ENCODE results near the gene GABRR3. TPM values are rescaled to one million over a fixed set of nuclear protein-coding genes. Genes with fewer than 3 reads are reported as not detected.

GABRR3 gene
- polyA plus RNA-seq, 1 of the 3 experiments (the other 2 are of a cell fraction) = not detected

DNA sequence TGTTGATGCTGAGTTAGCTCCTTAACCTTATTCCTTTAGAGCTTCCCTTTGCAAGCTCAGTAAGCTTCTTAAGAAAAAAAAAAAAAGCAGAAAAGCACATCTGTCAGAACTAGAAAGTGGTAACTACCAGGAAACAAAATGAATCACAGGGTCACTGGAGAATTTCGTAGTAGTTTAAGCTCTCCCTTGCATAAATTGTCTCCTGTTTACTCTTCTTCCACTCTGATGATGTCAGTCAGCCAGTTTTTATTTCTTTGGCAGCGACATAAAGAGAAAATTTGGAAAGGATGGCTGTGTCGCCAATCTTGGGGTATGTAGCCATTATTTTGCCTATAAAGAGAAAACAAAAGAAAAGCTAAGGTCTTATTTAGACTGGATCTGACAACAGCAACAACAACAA, 3.2 kb upstream of the GABRR3 start (continued):
- TF ChIP-seq, protein P1, sequence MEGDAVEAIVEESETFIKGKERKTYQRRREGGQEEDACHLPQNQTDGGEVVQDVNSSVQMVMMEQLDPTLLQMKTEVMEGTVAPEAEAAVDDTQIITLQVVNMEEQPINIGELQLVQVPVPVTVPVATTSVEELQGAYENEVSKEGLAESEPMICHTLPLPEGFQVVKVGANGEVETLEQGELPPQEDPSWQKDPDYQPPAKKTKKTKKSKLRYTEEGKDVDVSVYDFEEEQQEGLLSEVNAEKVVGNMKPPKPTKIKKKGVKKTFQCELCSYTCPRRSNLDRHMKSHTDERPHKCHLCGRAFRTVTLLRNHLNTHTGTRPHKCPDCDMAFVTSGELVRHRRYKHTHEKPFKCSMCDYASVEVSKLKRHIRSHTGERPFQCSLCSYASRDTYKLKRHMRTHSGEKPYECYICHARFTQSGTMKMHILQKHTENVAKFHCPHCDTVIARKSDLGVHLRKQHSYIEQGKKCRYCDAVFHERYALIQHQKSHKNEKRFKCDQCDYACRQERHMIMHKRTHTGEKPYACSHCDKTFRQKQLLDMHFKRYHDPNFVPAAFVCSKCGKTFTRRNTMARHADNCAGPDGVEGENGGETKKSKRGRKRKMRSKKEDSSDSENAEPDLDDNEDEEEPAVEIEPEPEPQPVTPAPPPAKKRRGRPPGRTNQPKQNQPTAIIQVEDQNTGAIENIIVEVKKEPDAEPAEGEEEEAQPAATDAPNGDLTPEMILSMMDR (IDR thresholded peaks at IDR 0.05) = no peak
- TF ChIP-seq EZH2phosphoT487 (IDR thresholded peaks at IDR 0.05; ENCODE audit: borderline replicate concordance, low read depth) (no peak), JUND (IDR thresholded peaks at IDR 0.05) (no peak), NRF1 (IDR thresholded peaks at IDR 0.05; ENCODE audit: low read depth, low read length) (no peak), RCOR1 (IDR thresholded peaks at IDR 0.05; ENCODE audit: low read length) (no peak)

DNA sequence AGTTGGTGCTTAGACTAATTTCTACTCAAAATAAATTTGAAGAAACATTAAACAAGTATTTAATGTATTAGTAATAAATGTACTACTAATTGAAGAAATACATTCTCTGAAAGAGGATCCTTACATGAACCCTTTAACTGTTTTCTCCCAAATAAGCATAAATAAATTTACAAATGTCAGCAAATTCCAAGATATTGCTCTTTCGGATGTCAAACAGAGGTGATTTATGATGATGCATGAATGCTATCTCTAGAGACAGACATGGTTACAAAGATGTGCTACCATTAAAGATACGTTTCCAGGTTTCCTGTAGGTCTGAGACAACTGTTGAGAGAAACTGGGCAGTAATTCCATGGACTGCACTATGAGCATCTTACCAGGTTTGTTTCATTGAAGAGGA, 629 bp downstream of the GABRR3 start:
- Histone ChIP-seq H3K79me2 (ENCODE audit: insufficient read depth) (no peaks in the 10 kb centered on the region), H3F3A (replicated peaks; ENCODE audit: insufficient read depth) (no peaks in the 10 kb centered on the region), H3K4me1 (ENCODE audit: control insufficient read depth in 1 of 2, insufficient read depth in 2 of 2, low read depth in 1 of 2, low read length in 1 of 2) (no peaks in the 10 kb centered on the region; a peak in 1 of 4 replicates), H2AFZ (ENCODE audit: low read depth) (no peak overlapping the region), H3K4me3 (ENCODE audit: low read depth in 2 of 2, low read length in 1 of 2) (no peak overlapping the region), H3K36me3 (replicated peaks in 1 of 2; ENCODE audit: control insufficient read depth in 1 of 2, insufficient read depth in 2 of 2, low read length in 1 of 2) (no peaks in the 10 kb centered on the region), H3K9me3 (no peaks in the 10 kb centered on the region), H3K9ac (no peak overlapping the region), H3K4me2 (no peak overlapping the region), H3K27ac (ENCODE audit: low read depth in 2 of 2, low read length in 1 of 2) (no peak overlapping the region), H4K20me1 (ENCODE audit: insufficient read depth) (no peaks in the 10 kb centered on the region), H3K27me3 (ENCODE audit: insufficient read depth) (no peaks in the 10 kb centered on the region; the same call in 1 of the 2 replicates), H3K9me2 (no peaks in the 10 kb centered on the region)
- POLR2A ChIA-PET = no interaction called here
- WGBS (ENCODE audit: low lambda C conversion rate) = 20% methylated on average over 2 of the region's 2 CpGs
- no peak for DNase-seq
- CTCF ChIA-PET = interaction anchor here (1.3 to 1.7 kb wide), 3 partner anchors 10 to 310 kb away, joined by 3 to 6 read pairs (median 4); no protein-coding TSS in a partner anchor
- TF ChIP-seq NFIC (IDR thresholded peaks at IDR 0.05; ENCODE audit: borderline replicate concordance) (no peak), MEF2A (IDR thresholded peaks at IDR 0.05; ENCODE audit: borderline replicate concordance, low read depth) (no peak), RXRA (IDR thresholded peaks at IDR 0.05; ENCODE audit: borderline replicate concordance, low read depth) (no peak), FOSL2 (IDR thresholded peaks at IDR 0.05; ENCODE audit: borderline replicate concordance, low read depth) (no peak), ELF1 (IDR thresholded peaks at IDR 0.05) (no peak), SIN3A (IDR thresholded peaks at IDR 0.05; ENCODE audit: borderline replicate concordance, low read depth, low read length) (no peak), TEAD4 (IDR thresholded peaks at IDR 0.05; ENCODE audit: borderline replicate concordance, insufficient read depth) (no peak), FOXJ3 (CRISPR knock-in tag; IDR thresholded peaks at IDR 0.05) (no peak)
- TF ChIP-seq, protein P2, sequence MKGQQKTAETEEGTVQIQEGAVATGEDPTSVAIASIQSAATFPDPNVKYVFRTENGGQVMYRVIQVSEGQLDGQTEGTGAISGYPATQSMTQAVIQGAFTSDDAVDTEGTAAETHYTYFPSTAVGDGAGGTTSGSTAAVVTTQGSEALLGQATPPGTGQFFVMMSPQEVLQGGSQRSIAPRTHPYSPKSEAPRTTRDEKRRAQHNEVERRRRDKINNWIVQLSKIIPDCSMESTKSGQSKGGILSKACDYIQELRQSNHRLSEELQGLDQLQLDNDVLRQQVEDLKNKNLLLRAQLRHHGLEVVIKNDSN (IDR thresholded peaks at IDR 0.05; ENCODE audit: borderline replicate concordance, low read depth) = no peak
- TF ChIP-seq, protein P3, sequence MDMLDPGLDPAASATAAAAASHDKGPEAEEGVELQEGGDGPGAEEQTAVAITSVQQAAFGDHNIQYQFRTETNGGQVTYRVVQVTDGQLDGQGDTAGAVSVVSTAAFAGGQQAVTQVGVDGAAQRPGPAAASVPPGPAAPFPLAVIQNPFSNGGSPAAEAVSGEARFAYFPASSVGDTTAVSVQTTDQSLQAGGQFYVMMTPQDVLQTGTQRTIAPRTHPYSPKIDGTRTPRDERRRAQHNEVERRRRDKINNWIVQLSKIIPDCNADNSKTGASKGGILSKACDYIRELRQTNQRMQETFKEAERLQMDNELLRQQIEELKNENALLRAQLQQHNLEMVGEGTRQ (IDR thresholded peaks at IDR 0.05; ENCODE audit: borderline replicate concordance, low read depth, low read length) = no peak
- TF ChIP-seq, protein P4, sequence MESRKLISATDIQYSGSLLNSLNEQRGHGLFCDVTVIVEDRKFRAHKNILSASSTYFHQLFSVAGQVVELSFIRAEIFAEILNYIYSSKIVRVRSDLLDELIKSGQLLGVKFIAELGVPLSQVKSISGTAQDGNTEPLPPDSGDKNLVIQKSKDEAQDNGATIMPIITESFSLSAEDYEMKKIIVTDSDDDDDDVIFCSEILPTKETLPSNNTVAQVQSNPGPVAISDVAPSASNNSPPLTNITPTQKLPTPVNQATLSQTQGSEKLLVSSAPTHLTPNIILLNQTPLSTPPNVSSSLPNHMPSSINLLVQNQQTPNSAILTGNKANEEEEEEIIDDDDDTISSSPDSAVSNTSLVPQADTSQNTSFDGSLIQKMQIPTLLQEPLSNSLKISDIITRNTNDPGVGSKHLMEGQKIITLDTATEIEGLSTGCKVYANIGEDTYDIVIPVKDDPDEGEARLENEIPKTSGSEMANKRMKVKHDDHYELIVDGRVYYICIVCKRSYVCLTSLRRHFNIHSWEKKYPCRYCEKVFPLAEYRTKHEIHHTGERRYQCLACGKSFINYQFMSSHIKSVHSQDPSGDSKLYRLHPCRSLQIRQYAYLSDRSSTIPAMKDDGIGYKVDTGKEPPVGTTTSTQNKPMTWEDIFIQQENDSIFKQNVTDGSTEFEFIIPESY (IDR thresholded peaks at IDR 0.05; ENCODE audit: borderline replicate concordance, low read depth) = no peak
- TF ChIP-seq, protein P5, sequence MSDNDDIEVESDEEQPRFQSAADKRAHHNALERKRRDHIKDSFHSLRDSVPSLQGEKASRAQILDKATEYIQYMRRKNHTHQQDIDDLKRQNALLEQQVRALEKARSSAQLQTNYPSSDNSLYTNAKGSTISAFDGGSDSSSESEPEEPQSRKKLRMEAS (IDR thresholded peaks at IDR 0.05; ENCODE audit: low read depth) = no peak
- TF ChIP-seq, protein P6, sequence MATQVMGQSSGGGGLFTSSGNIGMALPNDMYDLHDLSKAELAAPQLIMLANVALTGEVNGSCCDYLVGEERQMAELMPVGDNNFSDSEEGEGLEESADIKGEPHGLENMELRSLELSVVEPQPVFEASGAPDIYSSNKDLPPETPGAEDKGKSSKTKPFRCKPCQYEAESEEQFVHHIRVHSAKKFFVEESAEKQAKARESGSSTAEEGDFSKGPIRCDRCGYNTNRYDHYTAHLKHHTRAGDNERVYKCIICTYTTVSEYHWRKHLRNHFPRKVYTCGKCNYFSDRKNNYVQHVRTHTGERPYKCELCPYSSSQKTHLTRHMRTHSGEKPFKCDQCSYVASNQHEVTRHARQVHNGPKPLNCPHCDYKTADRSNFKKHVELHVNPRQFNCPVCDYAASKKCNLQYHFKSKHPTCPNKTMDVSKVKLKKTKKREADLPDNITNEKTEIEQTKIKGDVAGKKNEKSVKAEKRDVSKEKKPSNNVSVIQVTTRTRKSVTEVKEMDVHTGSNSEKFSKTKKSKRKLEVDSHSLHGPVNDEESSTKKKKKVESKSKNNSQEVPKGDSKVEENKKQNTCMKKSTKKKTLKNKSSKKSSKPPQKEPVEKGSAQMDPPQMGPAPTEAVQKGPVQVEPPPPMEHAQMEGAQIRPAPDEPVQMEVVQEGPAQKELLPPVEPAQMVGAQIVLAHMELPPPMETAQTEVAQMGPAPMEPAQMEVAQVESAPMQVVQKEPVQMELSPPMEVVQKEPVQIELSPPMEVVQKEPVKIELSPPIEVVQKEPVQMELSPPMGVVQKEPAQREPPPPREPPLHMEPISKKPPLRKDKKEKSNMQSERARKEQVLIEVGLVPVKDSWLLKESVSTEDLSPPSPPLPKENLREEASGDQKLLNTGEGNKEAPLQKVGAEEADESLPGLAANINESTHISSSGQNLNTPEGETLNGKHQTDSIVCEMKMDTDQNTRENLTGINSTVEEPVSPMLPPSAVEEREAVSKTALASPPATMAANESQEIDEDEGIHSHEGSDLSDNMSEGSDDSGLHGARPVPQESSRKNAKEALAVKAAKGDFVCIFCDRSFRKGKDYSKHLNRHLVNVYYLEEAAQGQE (IDR thresholded peaks at IDR 0.05; ENCODE audit: low read depth, low read length) = no peak
- TF ChIP-seq, protein P7, sequence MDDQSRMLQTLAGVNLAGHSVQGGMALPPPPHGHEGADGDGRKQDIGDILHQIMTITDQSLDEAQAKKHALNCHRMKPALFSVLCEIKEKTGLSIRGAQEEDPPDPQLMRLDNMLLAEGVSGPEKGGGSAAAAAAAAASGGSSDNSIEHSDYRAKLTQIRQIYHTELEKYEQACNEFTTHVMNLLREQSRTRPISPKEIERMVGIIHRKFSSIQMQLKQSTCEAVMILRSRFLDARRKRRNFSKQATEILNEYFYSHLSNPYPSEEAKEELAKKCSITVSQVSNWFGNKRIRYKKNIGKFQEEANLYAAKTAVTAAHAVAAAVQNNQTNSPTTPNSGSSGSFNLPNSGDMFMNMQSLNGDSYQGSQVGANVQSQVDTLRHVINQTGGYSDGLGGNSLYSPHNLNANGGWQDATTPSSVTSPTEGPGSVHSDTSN (IDR thresholded peaks at IDR 0.05) = no peak
